HCT116 (cell line): ENCODE data around the gene MCUR1. TPM values are rescaled to one million over a fixed set of nuclear protein-coding genes. Genes with fewer than 3 reads are reported as not detected.

Source experiments
- ATAC-seq: fragments of 200-7000 bp; cut with Tn5 transposase; 2 replicates; pipeline ENCODE4 v1.9.1; 2020; ENCODE audit warnings: mild to moderate bottlenecking, moderate library complexity
- BruUV-seq: library from RNA; stranded (reverse); fragments of 400-500 nt; replicated peaks from 2 replicates; lab custom pipeline; 2021; lab: Mats Ljungman, UMichigan
- CTCF ChIA-PET: fragments of 300-600 bp; sonication (Branson Sonifier 250); formaldehyde crosslinking; loops from one replicate; lab custom pipeline; 2021; ENCODE audit warnings: antibody characterized with exemption; lab: Charles Lee
- POLR2A ChIA-PET: fragments of 300-600, 350-600 bp; sonication (Branson Sonifier 250); formaldehyde crosslinking; loops from one replicate; lab custom pipeline; 2021; ENCODE audit warnings: antibody characterized with exemption; lab: Charles Lee
- RAD21 ChIA-PET, 2 experiments: fragments of 300-600 bp; sonication (Branson Sonifier 250); formaldehyde crosslinking; loops; one replicate each; lab custom pipeline; 2023; ENCODE audit warnings: low total read pairs in 2 of 2; ENCODE audit not compliant: uncharacterized antibody in 2 of 2, unreplicated experiment in 2 of 2, low non-redundant PET in 1 of 2; lab: Charles Lee
- DNase-seq: peaks from one replicate; pipeline ENCODE4 v3.0.0-alpha.2; 2010; ENCODE audit warnings: low read depth, low spot score
- H2AFZ ChIP-seq: fragments of 200-600 bp; shearing (Covaris generic), sonication (generic); 2 replicates; pipeline ENCODE4 v1.6.1; 2017; ENCODE audit warnings: low read depth, mixed run types, mixed read lengths, antibody characterized with exemption, low read length; ENCODE audit not compliant: poor library complexity, severe bottlenecking
- H3K27ac ChIP-seq: 2 replicates; pipeline ENCODE4 v1.5.1; 2012; ENCODE audit warnings: low read depth, low read length
- H3K27me3 ChIP-seq: fragments of 200-600 bp; sonication (generic); 2 replicates; pipeline ENCODE4 v1.6.1; 2016; ENCODE audit warnings: mixed run types, low read length, mixed read lengths; ENCODE audit not compliant: insufficient read depth
- H3K36me3 ChIP-seq, 2 experiments: fragments of 200-500 bp in 1 of 2; fragments of 200-600 bp in 1 of 2; sonication (Bioruptor generic) in 1 of 2; sonication (generic) in 1 of 2; 2 replicates each; pipeline versions ENCODE4 v1.5.1 to v1.6.1; 2014 to 2016; ENCODE audit warnings: low read length in 2 of 2, inconsistent platforms in 1 of 2, mixed read lengths in 1 of 2, mixed run types in 1 of 2; ENCODE audit not compliant: insufficient read depth in 2 of 2, control insufficient read depth in 1 of 2
- H3K4me1 ChIP-seq, 2 experiments: fragments of 200-600 bp in 1 of 2; sonication (generic) in 1 of 2; 2 replicates each; pipeline versions ENCODE4 v1.5.1 to v1.6.1; 2012 to 2017; ENCODE audit warnings: low read length in 2 of 2, inconsistent platforms in 1 of 2, mild to moderate bottlenecking in 1 of 2, mixed read lengths in 1 of 2, mixed run types in 1 of 2, moderate library complexity in 1 of 2; ENCODE audit not compliant: insufficient read depth in 2 of 2, control insufficient read depth in 1 of 2
- H3K4me2 ChIP-seq: fragments of 200-600 bp; sonication (generic); 2 replicates; pipeline ENCODE4 v1.6.1; 2017; ENCODE audit warnings: mixed run types, low read length, mixed read lengths
- H3K4me3 ChIP-seq, 2 experiments: fragments of 200-600 bp in 1 of 2; sonication (generic) in 1 of 2; replicated peaks in 1 of 2; 2 replicates each; pipeline ENCODE4 v1.5.1; 2011 to 2016; ENCODE audit warnings: low read length in 2 of 2, control low read depth in 1 of 2, low read depth in 1 of 2, mild to moderate bottlenecking in 1 of 2, mixed read lengths in 1 of 2, mixed run types in 1 of 2
- H3K79me2 ChIP-seq: fragments of 200-600 bp; sonication (generic); 2 replicates; pipeline ENCODE4 v1.6.1; 2017; ENCODE audit warnings: mild to moderate bottlenecking, mixed run types, low read length, moderate library complexity, mixed read lengths; ENCODE audit not compliant: insufficient read depth
- H3K9ac ChIP-seq: fragments of 200-600 bp; sonication (generic); 2 replicates; pipeline ENCODE4 v1.6.1; 2016; ENCODE audit warnings: low read length, mixed read lengths
- H3K9me2 ChIP-seq: fragments of 200-600 bp; sonication (generic), shearing (Covaris generic); 2 replicates; pipeline ENCODE4 v1.6.1; 2017; ENCODE audit warnings: mixed run types, mild to moderate bottlenecking, moderate library complexity; ENCODE audit not compliant: insufficient read depth
- H3K9me3 ChIP-seq, 2 experiments: fragments of 200-500 bp in 1 of 2; fragments of 200-600 bp in 1 of 2; sonication (Bioruptor generic) in 1 of 2; sonication (generic) in 1 of 2; 2 replicates each; pipeline ENCODE4 v1.6.1; 2014 to 2017; ENCODE audit warnings: low read length in 2 of 2, mixed read lengths in 2 of 2, inconsistent platforms in 1 of 2, low read depth in 1 of 2, mild to moderate bottlenecking in 1 of 2, mixed run types in 1 of 2, moderate library complexity in 1 of 2; ENCODE audit not compliant: control insufficient read depth in 1 of 2, insufficient read depth in 1 of 2
- H4K20me1 ChIP-seq: fragments of 200-600 bp; sonication (generic), shearing (Covaris generic); 2 replicates; pipeline ENCODE4 v1.6.1; 2017; ENCODE audit warnings: mixed run types, mild to moderate bottlenecking, moderate library complexity; ENCODE audit not compliant: insufficient read depth
- EGR1 ChIP-seq: IDR thresholded peaks from 2 replicates; pipeline ENCODE4 v1.6.1; 2012; ENCODE audit warnings: low read depth
- FOSL1 ChIP-seq: IDR thresholded peaks from 2 replicates; pipeline ENCODE4 v1.6.1; 2012; ENCODE audit warnings: low read depth
- SRF ChIP-seq: IDR thresholded peaks from 2 replicates; pipeline ENCODE4 v1.6.1; 2012; ENCODE audit warnings: low read depth
- ZFX ChIP-seq: fragments of 450-650 bp; IDR thresholded peaks from 2 replicates; pipeline ENCODE4 v1.6.1; 2017
- intact Hi-C: fragments of 100-400 bp; cut with micrococcal nuclease; formaldehyde crosslinking; loops from 2 replicates; pipeline ENCODE4 v1.10.0; 2022
- total RNA-seq: library from RNA; stranded (reverse); gene quantifications from one replicate; pipeline ENCODE4 v1.2.1, GENCODE V29; 2021; ENCODE audit not compliant: unreplicated experiment
- TF ChIP-seq, protein P1 (sequence below): IDR thresholded peaks from 2 replicates; pipeline ENCODE4 v1.6.1; 2012

The MCUR1 gene
- total RNA-seq, 1 experiment from 2014 or later, result 33.2 TPM

DNA sequence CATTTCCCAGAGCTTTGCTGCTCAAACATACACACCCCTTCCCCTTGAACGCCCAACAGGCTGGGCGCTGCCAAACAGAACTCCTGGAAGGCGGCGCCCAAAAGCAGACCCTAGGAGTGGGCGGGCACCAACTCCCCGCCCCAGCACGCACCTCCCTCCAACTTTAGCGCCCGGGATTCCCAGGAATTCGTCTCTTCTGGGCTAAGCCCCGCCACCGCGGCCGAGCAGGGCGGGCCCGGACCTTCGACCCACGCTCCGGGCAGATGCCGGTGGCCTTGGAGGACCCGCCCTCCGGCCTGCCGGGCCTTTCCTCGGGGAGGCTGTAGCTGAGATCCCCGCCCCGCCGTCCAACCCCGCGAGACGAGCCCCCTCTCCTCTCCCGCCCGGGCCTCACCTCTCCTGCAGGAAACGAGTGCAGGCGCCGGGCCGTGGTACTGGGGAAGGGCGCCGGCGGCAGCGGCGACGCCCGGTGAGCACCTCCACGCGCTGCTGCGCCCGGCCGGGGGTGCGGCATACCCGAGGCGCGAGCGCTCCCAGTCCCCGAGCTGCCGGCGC is 659 bp downstream of the MCUR1 start:
- DNase-seq (peak; percentile 37), ATAC-seq (peak; percentile 72)
- RAD21 ChIA-PET, result no interaction called here
- intact Hi-C loops, result no loop called here
- H3K4me2 ChIP-seq, result peak overlapping the region; percentile 79
- H3K79me2 ChIP-seq, result peaks cover 46% of the 10 kb centered on the region
- H3K27me3 ChIP-seq, result no peaks in the 10 kb centered on the region
- TF ChIP-seq ZFX (peak; percentile 80; the same call in 1 of the 2 replicates), EGR1 (peak; percentile 59; the same call in 1 of the 2 replicates)
- TF ChIP-seq, protein P1, sequence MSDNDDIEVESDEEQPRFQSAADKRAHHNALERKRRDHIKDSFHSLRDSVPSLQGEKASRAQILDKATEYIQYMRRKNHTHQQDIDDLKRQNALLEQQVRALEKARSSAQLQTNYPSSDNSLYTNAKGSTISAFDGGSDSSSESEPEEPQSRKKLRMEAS, result no peak
- peak overlapping the region; percentile 80 for H3K9ac ChIP-seq
- no TSS peak for BruUV-seq
- no peaks in the 10 kb centered on the region; a peak in 1 of 4 replicates for H3K36me3 ChIP-seq
- POLR2A ChIA-PET, result no interaction called here
- H3K9me3 ChIP-seq, result no peaks in the 10 kb centered on the region
- H4K20me1 ChIP-seq, result no peaks in the 10 kb centered on the region; the same call in 1 of the 2 replicates
- peak overlapping the region; percentile 71 to 74 for H3K4me3 ChIP-seq
- no peak overlapping the region for H2AFZ ChIP-seq
- H3K27ac ChIP-seq, result peak overlapping the region; percentile 84
- no peaks in the 10 kb centered on the region for H3K9me2 ChIP-seq
- CTCF ChIA-PET, result interaction anchor here (1.2 kb wide), 1 partner anchor 44 kb away, joined by 3 read pairs; no protein-coding TSS in a partner anchor
- peaks cover 0 to 14% of the 10 kb centered on the region in 2 experiments; a peak in 3 of 4 replicates for H3K4me1 ChIP-seq

DNA sequence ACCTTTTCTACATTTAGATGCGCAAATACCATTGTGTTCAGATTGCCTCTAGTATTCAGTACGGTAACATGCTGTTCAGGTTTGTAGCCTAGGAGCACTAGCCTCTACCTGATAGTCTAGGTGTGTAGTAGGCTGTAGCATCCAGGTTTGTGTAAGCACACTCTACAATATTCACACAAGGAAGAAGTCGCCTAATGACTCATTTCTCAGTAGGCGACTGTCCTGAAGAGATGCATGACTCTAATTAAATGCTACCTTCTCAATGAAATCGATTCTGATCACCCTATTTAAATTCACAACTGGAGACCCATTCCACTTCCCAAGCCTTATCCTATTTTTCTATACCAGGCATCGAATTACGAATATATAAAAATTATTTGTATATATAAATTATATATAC is 1.3 kb downstream of the MCUR1 start:
- TSS peak; percentile 42 for BruUV-seq
- POLR2A ChIA-PET, result no interaction called here

More for the DNA sequence above, 1.3 kb downstream of the MCUR1 start:
- ATAC-seq (no peak), DNase-seq (no peak)
- peaks cover 51% of the 10 kb centered on the region for H3K79me2 ChIP-seq
- H3K36me3 ChIP-seq, result no peaks in the 10 kb centered on the region; a peak in 1 of 4 replicates
- peak overlapping the region; percentile 84; the same call in 1 of the 2 replicates for H3K27ac ChIP-seq
- peak; percentile 7; the same call in 1 of the 2 replicates for TF ChIP-seq FOSL1
- TF ChIP-seq SRF, result no peak
- intact Hi-C loops, result no loop called here
- CTCF ChIA-PET, result no interaction called here
- H4K20me1 ChIP-seq, result no peaks in the 10 kb centered on the region; the same call in 1 of the 2 replicates
- RAD21 ChIA-PET, result no interaction called here
- H3K4me3 ChIP-seq, result peak overlapping the region; percentile 71 to 74
- H3K4me1 ChIP-seq, result peaks cover 0 to 14% of the 10 kb centered on the region in 2 experiments; a peak in 3 of 4 replicates
- H2AFZ ChIP-seq, result no peak overlapping the region
- H3K4me2 ChIP-seq, result peak overlapping the region; percentile 79
- H3K9ac ChIP-seq, result peak overlapping the region; percentile 80
- no peaks in the 10 kb centered on the region for H3K9me2 ChIP-seq
- no peaks in the 10 kb centered on the region for H3K27me3 ChIP-seq
- no peaks in the 10 kb centered on the region for H3K9me3 ChIP-seq
